Measurements from ENCODE around the gene PTPRD. TPM values are rescaled to one million over a fixed set of nuclear protein-coding genes. Genes with fewer than 3 reads are reported as not detected.

PTPRD gene
- total and polyA plus RNA-seq, 2 of the 4 experiments (the other 2 are of a cell fraction) = 0.07 to 0.18 TPM

DNA sequence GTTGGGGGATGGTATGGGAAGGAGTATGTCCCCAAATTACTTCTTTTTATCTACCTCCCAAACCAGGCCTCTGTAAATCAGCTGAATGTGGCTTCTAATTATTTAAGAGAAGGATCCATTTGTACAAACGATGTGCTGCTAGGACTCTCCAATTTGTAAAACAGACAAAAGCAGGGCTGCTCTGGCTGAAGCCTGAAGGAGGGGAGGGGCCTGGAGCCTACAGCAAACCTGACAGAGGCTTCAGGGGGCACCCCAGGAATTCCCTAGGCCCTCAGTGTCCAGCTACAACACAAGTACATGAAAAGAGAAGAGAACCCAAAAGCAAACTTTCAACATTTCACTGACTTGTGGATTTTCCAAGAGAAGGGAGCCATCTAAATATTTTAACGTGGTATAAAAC, 1873.9 kb downstream of the PTPRD start:
- dilution Hi-C loops (cut with HindIII; ENCODE audit: low sequenced_read_pairs, unreplicated experiment) = no loop called here
- H3K4ac ChIP-seq (ENCODE audit: low read depth, low read length) = no peak overlapping the region
- no TSS peak for BruUV-seq (replicated peaks)
- H4K5ac ChIP-seq (ENCODE audit: low read depth, low read length) = no peak overlapping the region
- H2BK120ac ChIP-seq (ENCODE audit: low read depth, low read length) = no peak overlapping the region
- intact Hi-C loops (cut with micrococcal nuclease) = no loop called here
- no peaks in the 10 kb centered on the region for H3K36me3 ChIP-seq (ENCODE audit: control insufficient read depth, insufficient read depth, low read length)
- no peaks in the 10 kb centered on the region for H3K79me1 ChIP-seq (ENCODE audit: low read depth in 1 of 2, low read length in 2 of 2)
- H4K91ac ChIP-seq (ENCODE audit: insufficient read depth, low read depth, low read length) = no peak overlapping the region
- in situ Hi-C loops (cut with MboI; ENCODE audit: low sequenced_read_pairs) = no loop called here
- no peak overlapping the region for H3K4me2 ChIP-seq (ENCODE audit: low read depth, low read length)
- no peak overlapping the region for H2AFZ ChIP-seq (replicated peaks; ENCODE audit: low read length, poor library complexity)
- ChIA-PET CTCF (no interaction called here), POLR2A (ENCODE audit: unreplicated experiment) (no interaction called here)
- no peak overlapping the region for H3K56ac ChIP-seq (ENCODE audit: extremely low read depth, insufficient read depth, low read length)
- no peak for DNase-seq
- no peak overlapping the region for H4K8ac ChIP-seq (ENCODE audit: low read depth in 2 of 2, low read length in 2 of 2)
- H2BK20ac ChIP-seq (ENCODE audit: low read depth, low read length) = no peak overlapping the region
- WGBS, 2 experiments (ENCODE audit: extremely low coverage in 2 of 2, insufficient read length in 1 of 2) = no CpG with 5 or more reads among the region's 2 CpGs
- H3K27ac ChIP-seq (ENCODE audit: insufficient read depth, low read length) = no peak overlapping the region
- no peaks in the 10 kb centered on the region for H3K9me1 ChIP-seq (ENCODE audit: insufficient read depth, low read length)
- TF ChIP-seq POLR2A (IDR thresholded peaks at IDR 0.05; ENCODE audit: low read depth, low read length) (no peak), CHD1 (IDR thresholded peaks at IDR 0.05; ENCODE audit: low read depth, low read length) (no peak), MXI1 (IDR thresholded peaks at IDR 0.05; ENCODE audit: borderline replicate concordance, low read depth, low read length) (no peak), RFX5 (IDR thresholded peaks at IDR 0.05; ENCODE audit: low read depth, low read length) (no peak), CEBPB (IDR thresholded peaks at IDR 0.05; ENCODE audit: low read depth, low read length) (no peak), SMC3 (IDR thresholded peaks at IDR 0.05; ENCODE audit: low read depth, low read length) (no peak), FOS (IDR thresholded peaks at IDR 0.05; ENCODE audit: low read depth, low read length) (no peak), RAD21 (IDR thresholded peaks at IDR 0.05; ENCODE audit: low read length) (no peak), MAFK (IDR thresholded peaks at IDR 0.05; ENCODE audit: low read depth, low read length) (no peak), RCOR1 (IDR thresholded peaks at IDR 0.05; ENCODE audit: insufficient replicate concordance, low read length) (no peak), BHLHE40 (IDR thresholded peaks at IDR 0.05; ENCODE audit: low read depth, low read length) (no peak), NFE2L2 (IDR thresholded peaks at IDR 0.05; ENCODE audit: low read depth, low read length) (no peak)
- TF ChIP-seq, protein P1, sequence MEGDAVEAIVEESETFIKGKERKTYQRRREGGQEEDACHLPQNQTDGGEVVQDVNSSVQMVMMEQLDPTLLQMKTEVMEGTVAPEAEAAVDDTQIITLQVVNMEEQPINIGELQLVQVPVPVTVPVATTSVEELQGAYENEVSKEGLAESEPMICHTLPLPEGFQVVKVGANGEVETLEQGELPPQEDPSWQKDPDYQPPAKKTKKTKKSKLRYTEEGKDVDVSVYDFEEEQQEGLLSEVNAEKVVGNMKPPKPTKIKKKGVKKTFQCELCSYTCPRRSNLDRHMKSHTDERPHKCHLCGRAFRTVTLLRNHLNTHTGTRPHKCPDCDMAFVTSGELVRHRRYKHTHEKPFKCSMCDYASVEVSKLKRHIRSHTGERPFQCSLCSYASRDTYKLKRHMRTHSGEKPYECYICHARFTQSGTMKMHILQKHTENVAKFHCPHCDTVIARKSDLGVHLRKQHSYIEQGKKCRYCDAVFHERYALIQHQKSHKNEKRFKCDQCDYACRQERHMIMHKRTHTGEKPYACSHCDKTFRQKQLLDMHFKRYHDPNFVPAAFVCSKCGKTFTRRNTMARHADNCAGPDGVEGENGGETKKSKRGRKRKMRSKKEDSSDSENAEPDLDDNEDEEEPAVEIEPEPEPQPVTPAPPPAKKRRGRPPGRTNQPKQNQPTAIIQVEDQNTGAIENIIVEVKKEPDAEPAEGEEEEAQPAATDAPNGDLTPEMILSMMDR (conservative IDR thresholded peaks at IDR 0.05; ENCODE audit: low read depth, low read length) = no peak
- TF ChIP-seq, protein P2, sequence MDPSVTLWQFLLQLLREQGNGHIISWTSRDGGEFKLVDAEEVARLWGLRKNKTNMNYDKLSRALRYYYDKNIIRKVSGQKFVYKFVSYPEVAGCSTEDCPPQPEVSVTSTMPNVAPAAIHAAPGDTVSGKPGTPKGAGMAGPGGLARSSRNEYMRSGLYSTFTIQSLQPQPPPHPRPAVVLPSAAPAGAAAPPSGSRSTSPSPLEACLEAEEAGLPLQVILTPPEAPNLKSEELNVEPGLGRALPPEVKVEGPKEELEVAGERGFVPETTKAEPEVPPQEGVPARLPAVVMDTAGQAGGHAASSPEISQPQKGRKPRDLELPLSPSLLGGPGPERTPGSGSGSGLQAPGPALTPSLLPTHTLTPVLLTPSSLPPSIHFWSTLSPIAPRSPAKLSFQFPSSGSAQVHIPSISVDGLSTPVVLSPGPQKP (IDR thresholded peaks at IDR 0.05; ENCODE audit: borderline replicate concordance, low read depth, low read length) = no peak
- TF ChIP-seq, protein P3, sequence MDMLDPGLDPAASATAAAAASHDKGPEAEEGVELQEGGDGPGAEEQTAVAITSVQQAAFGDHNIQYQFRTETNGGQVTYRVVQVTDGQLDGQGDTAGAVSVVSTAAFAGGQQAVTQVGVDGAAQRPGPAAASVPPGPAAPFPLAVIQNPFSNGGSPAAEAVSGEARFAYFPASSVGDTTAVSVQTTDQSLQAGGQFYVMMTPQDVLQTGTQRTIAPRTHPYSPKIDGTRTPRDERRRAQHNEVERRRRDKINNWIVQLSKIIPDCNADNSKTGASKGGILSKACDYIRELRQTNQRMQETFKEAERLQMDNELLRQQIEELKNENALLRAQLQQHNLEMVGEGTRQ (IDR thresholded peaks at IDR 0.05; ENCODE audit: low read depth, low read length) = no peak
- H3K18ac ChIP-seq (ENCODE audit: low read depth, low read length) = no peak overlapping the region
- H3K23ac ChIP-seq (ENCODE audit: low read depth, low read length) = no peak overlapping the region
- H3K14ac ChIP-seq (replicated peaks; ENCODE audit: low read depth, low read length) = no peak overlapping the region
- no peak for ATAC-seq (ENCODE audit: low read depth)
- H3K9ac ChIP-seq (ENCODE audit: low read depth, low read length) = no peak overlapping the region
- no peak overlapping the region for H2AK5ac ChIP-seq (ENCODE audit: low read depth, low read length)
- no peak overlapping the region for H2BK5ac ChIP-seq (ENCODE audit: low read depth, low read length, poor library complexity, severe bottlenecking)
- H3K4me1 ChIP-seq (ENCODE audit: control insufficient read depth, insufficient read depth, low read length) = no peaks in the 10 kb centered on the region
- H3K4me3 ChIP-seq (ENCODE audit: insufficient read depth, low read depth, low read length) = no peak overlapping the region
- H3K9me3 ChIP-seq (ENCODE audit: control insufficient read depth, insufficient read depth, low read length) = no peaks in the 10 kb centered on the region
- no peak overlapping the region for H2BK15ac ChIP-seq (ENCODE audit: low read depth, low read length)
- H3K27me3 ChIP-seq (ENCODE audit: control insufficient read depth, insufficient read depth, low read length) = no peaks in the 10 kb centered on the region
- H4K20me1 ChIP-seq (ENCODE audit: insufficient read depth, low read length) = no peaks in the 10 kb centered on the region
- H2AK9ac ChIP-seq (replicated peaks; ENCODE audit: low read depth, low read length, poor library complexity) = no peak overlapping the region
